H4 (cell line): ENCODE results near the gene PARL. TPM values are rescaled to one million over a fixed set of nuclear protein-coding genes. Genes with fewer than 3 reads are reported as not detected.

ENCODE experiments used
- DNase-seq: peaks from one replicate; pipeline ENCODE4 v3.0.0-alpha.2; 2015; ENCODE audit warnings: low spot score
- total RNA-seq: library from RNA; depleted of rRNA; stranded (reverse); fragments of >200 nt; shearing (Covaris generic); gene quantifications from 2 replicates; pipeline ENCODE4 v1.2.3, GENCODE V29; 2014; rRNA removed

Gene PARL, protein sequence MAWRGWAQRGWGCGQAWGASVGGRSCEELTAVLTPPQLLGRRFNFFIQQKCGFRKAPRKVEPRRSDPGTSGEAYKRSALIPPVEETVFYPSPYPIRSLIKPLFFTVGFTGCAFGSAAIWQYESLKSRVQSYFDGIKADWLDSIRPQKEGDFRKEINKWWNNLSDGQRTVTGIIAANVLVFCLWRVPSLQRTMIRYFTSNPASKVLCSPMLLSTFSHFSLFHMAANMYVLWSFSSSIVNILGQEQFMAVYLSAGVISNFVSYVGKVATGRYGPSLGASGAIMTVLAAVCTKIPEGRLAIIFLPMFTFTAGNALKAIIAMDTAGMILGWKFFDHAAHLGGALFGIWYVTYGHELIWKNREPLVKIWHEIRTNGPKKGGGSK
- total RNA-seq, result 82.1 and 88.7 TPM in 2 replicates

DNA sequence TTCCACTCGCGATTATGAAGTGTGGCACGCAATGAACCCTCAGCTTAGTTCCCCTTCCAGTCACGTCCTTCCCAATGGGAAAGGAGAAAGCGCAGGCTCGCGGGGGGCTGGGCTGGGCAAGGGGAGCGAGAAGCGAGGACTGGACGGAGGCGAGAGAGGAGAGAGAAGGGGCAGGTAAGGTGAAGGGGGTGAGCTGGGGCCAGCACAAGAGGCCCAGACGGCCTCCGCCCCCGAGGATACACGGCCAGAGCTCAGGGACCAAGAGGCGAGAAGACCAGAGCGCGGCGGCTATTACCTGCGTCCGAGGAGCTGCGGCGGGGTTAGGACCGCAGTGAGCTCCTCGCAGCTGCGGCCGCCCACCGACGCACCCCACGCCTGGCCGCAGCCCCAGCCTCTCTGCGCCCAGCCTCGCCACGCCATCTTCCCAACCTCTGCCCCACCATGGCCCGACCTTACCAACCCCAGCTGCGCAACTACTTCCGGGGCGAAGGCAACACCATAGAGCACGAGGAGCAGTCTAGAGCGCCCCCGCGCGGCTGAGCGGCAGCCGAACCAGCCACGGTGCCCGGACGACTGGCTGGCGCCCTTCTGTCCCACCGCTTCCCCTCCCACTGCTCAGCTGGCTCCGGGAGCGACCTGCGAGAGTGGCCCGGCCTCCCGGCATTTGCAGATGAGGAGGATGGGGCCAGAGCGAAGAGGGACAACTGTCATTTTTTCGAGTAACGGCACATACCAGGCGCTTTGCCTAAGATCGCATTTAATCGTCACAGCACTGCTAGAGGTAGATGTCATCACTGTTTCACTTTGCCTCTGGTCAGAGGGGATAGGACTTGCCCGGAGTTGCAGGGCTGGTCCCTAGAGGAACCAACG lies at the start of gene PARL:
Gene PARL (minus strand): TSS at position 454 of the 870 bp plus-strand sequence. CDS start 34 bp downstream, at position 420.
- DNase-seq, result peak; percentile 93

GRCh38 chr3:183933160-183933559 lies 48.5 kb upstream of the PARL start:
- DNase-seq, result no peak

DNA sequence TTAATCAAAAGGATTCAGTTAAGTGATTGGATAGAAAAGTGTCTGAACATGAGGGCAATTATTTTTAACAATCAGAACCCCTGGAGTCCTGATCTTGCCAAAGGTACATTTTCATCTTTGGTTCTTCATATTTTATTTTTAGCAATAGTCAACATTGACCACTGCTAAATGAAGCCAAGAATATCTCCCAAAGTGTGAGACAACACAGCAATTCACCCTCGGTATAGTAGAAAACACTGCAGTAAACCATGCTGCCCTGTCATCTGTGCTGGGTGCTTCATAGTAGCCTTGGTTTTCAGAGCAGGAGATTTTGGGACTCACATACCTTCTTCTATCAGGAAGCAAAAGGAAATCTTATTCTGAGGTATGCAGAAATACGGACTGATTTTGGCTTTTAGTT lies 47.2 kb upstream of the PARL start:
- DNase-seq, result no peak

- no peak for DNase-seq
Measured at GRCh38 chr3:183930086-183930485, 45.4 kb upstream of the PARL start.

GRCh38 chr3:183927059-183927458 lies 42.4 kb upstream of the PARL start:
- DNase-seq, result no peak

GRCh38 chr3:183924956-183925355 lies 40.3 kb upstream of the PARL start:
- no peak for DNase-seq

DNA sequence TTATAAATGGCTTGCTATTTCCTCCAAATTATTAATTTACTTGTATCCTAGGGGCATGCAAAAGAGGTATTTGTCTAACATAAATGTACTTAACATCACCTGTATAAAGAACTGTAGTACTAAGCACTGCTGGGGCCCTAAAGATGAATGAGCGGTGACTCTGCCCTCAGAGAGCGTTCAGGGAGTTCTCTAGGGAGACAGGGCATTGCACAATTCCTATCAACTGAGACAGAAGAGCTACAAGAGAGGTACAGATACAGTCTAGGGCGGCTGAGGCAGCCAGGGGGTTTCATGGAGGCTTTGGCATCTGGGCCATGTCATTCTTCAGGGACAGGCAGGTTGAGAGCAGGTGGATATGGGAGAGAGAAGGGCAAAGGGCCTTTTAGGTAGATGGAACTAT lies 39.9 kb upstream of the PARL start:
- DNase-seq, result no peak

DNA sequence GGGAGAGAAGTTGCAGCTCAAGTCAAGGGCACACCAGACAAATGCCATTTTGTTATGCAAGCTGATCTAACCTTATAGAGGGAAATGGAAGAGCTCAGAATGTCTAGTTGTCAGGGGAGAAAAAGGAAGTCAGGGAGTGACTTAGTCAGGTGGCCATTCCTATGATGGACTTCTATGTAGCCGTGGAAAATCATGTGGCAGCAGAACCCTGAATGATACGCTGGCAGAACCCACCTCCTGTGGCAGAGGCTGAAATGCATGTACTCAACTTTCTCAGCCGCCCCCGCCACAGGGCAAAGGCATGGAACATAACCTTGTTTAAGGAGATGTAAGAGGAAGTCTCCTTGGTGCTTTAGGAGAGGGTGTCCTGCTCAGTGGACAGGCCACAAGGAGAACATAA lies 37.7 kb upstream of the PARL start:
- DNase-seq, result no peak

GRCh38 chr3:183921096-183921495 lies 36.4 kb upstream of the PARL start:
- no peak for DNase-seq

DNA sequence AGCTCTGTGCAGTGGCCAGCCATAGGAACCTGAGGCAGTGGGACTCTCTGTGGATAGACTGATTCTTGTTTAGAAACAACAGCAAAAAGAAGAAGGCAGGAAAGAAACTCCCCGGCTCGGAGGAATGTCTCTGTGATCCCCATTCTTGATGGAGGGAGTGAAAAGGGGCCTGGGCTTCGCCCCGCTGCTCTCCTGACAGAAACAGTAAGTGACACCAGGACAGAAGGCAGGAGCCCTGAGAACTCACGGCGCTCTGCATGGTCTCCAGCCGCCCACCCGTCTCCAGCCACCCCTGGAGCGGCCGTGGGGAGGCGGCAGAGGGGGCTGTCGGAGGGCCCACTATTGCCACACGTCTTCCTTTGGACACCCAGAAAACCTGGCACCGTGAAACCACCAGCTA lies 35.7 kb upstream of the PARL start:
- no peak for DNase-seq

- no peak for DNase-seq
Measured at GRCh38 chr3:183918178-183918577, 33.5 kb upstream of the PARL start.

DNA sequence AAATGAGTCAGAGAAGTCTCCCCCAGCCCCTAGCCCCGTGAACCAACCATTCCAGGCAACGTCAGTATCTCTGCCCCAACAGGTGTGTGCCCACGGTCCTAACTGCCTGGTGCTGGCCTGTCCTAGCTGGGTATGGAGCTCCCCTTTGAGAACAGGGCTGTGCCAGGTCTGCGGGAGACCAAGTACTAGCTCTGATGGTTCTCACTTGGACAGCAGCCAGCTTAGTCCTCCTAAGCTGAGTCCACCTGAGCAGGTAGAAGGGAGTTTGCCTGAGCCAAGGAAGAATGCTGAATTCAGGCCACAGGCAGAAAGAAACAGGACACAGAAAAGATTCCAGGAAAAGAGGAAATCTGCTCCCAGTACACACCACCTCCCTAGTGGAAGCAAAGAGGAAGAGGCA lies 33.1 kb upstream of the PARL start:
- DNase-seq, result no peak

DNA sequence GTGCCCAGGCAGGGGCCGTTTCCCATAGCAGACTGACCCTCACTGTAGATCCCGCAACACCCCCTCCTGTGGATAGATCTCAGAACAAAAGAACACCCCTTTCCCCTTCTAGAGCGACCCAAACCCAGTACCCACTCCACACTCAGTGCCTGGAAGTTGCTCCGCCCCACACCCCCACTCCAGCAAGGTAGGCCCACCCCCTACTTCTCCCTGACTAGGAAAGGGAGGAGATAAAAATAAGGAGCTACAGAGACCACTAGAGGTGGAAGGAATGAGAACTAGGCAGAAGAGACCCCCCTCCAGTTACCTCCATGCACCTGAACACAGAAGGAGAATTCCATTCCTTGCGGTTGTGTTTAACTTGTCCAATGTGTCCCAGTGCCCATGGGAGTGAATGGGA lies 30.2 kb upstream of the PARL start:
- no peak for DNase-seq

- no peak for DNase-seq
Measured at GRCh38 chr3:183913580-183913920, 28.9 kb upstream of the PARL start.

DNA sequence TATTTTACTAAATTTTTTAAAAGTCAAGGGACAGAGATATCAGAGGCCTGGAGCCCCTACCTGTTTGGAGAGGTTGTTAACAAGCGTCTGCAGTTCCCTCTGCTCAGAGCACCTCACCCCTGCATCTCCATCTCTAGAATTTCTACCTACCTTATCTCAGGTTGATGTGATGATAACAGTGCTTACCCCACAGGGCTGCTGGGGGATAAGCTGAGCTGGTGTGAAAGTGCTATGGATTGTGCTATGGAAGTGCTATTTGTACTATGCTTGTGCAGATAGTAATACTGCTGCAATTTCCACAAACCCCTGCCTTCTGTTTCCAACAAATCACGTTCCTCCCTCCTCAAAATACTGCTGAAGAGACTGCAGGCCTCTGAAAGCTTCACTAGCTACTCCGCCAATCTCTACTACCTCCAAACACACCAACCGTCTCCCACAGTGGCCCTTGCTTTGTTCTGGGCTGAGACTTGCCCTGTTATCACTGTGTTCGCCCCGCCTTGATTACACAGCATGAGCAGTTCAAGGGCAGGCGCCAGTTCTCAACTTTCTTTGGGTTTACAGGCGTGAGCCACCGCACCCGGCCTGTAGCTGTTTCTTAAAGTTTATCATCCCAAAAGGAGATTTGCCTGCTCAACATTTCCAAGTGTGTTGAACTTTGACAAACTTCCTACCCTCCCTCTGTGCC lies 28.4 kb upstream of the PARL start:
- no peak for DNase-seq

- DNase-seq, result no peak
Measured at GRCh38 chr3:183911763-183912506, 27.3 kb upstream of the PARL start.

GRCh38 chr3:183911087-183911486 lies 26.4 kb upstream of the PARL start:
- no peak for DNase-seq

GRCh38 chr3:183909030-183909600 lies 24.4 kb upstream of the PARL start:
- DNase-seq, result no peak

- DNase-seq, result no peak
Measured at GRCh38 chr3:183907911-183908331, 23.2 kb upstream of the PARL start.

- no peak for DNase-seq
Measured at GRCh38 chr3:183907176-183907575, 22.5 kb upstream of the PARL start.

- no peak for DNase-seq
Measured at GRCh38 chr3:183906234-183906921, 21.7 kb upstream of the PARL start.
